CD4-positive, alpha-beta T cell treated with Interleukin-2 at 100 ng/mL for 4 hours (primary cell): ENCODE results near the gene SLC35F2.
"Not testable (repeated sequence)": the region's sequence is repeated elsewhere in the genome, so short reads cannot be mapped to it uniquely, and the experiment has no call there.

Source experiments
- DNase-seq: peaks from one replicate; pipeline ENCODE4 v3.0.0-alpha.2; 2020; ENCODE audit warnings: low spot score

The SLC35F2 gene

GRCh38 chr11:107785401-107785800, 73.2 kb downstream of the SLC35F2 start:
- DNase-seq: no peak

GRCh38 chr11:107783121-107783520, 75.5 kb downstream of the SLC35F2 start:
- DNase-seq: no peak

- no peak for DNase-seq
These were observed 77.8 kb downstream of the SLC35F2 start for GRCh38 chr11:107780775-107781174.

- no peak for DNase-seq
These were observed 78.5 kb downstream of the SLC35F2 start for GRCh38 chr11:107780136-107780535.

GRCh38 chr11:107778839-107779517, 79.6 kb downstream of the SLC35F2 start:
- no peak for DNase-seq

GRCh38 chr11:107777110-107777509, 81.5 kb downstream of the SLC35F2 start:
- no peak for DNase-seq

GRCh38 chr11:107776062-107776461, 82.5 kb downstream of the SLC35F2 start:
- no peak for DNase-seq

- no peak for DNase-seq
These were observed 88.0 kb downstream of the SLC35F2 start for GRCh38 chr11:107770551-107770951.

- DNase-seq: no peak
These were observed 89.4 kb downstream of the SLC35F2 start for GRCh38 chr11:107769189-107769588.

GRCh38 chr11:107758719-107759355, 99.8 kb downstream of the SLC35F2 start:
- DNase-seq: not testable (repeated sequence)

- DNase-seq: no peak
These were observed 100.9 kb downstream of the SLC35F2 start for GRCh38 chr11:107757661-107758060.

GRCh38 chr11:107756553-107756952, 102.0 kb downstream of the SLC35F2 start:
- no peak for DNase-seq

GRCh38 chr11:107752949-107753822, 105.4 kb downstream of the SLC35F2 start:
- no peak for DNase-seq

GRCh38 chr11:107752508-107752907, 106.1 kb downstream of the SLC35F2 start:
- DNase-seq: no peak

GRCh38 chr11:107751082-107751481, 107.5 kb downstream of the SLC35F2 start:
- no peak for DNase-seq

GRCh38 chr11:107750313-107750712, 108.3 kb downstream of the SLC35F2 start:
- DNase-seq: no peak

GRCh38 chr11:107747622-107748021, 111.0 kb downstream of the SLC35F2 start:
- DNase-seq: no peak

GRCh38 chr11:107744736-107745135, 113.9 kb downstream of the SLC35F2 start:
- no peak for DNase-seq

GRCh38 chr11:107743191-107743590, 115.4 kb downstream of the SLC35F2 start:
- no peak for DNase-seq

- no peak for DNase-seq
These were observed 117.4 kb downstream of the SLC35F2 start for GRCh38 chr11:107741044-107741823.
